Stimulated activated CD4-positive, alpha-beta T cell treated with anti-CD3 and anti-CD28 coated beads, Interleukin-12 subunit alpha, Interleukin-12 subunit beta, amount 100 ng/mL, for 48 hours (primary cell): ENCODE results near the gene GIPC1.
"Not testable (repeated sequence)": the region's sequence is repeated elsewhere in the genome, so short reads cannot be mapped to it uniquely, and the experiment has no call there.

Experiments
- DNase-seq, 3 donors: peaks; one replicate each; pipeline ENCODE4 v3.0.0-alpha.2; 2020; ENCODE audit warnings: low read depth in 2 of 3, low spot score in 1 of 3

Gene GIPC1

GRCh38 chr19:14472202-14472938, 23.6 kb downstream of the GIPC1 start:
- DNase-seq, result peak; percentile 71 to 93 (median 79)

- no peak for DNase-seq
Measured at GRCh38 chr19:14471436-14472187, 24.3 kb downstream of the GIPC1 start.

DNA sequence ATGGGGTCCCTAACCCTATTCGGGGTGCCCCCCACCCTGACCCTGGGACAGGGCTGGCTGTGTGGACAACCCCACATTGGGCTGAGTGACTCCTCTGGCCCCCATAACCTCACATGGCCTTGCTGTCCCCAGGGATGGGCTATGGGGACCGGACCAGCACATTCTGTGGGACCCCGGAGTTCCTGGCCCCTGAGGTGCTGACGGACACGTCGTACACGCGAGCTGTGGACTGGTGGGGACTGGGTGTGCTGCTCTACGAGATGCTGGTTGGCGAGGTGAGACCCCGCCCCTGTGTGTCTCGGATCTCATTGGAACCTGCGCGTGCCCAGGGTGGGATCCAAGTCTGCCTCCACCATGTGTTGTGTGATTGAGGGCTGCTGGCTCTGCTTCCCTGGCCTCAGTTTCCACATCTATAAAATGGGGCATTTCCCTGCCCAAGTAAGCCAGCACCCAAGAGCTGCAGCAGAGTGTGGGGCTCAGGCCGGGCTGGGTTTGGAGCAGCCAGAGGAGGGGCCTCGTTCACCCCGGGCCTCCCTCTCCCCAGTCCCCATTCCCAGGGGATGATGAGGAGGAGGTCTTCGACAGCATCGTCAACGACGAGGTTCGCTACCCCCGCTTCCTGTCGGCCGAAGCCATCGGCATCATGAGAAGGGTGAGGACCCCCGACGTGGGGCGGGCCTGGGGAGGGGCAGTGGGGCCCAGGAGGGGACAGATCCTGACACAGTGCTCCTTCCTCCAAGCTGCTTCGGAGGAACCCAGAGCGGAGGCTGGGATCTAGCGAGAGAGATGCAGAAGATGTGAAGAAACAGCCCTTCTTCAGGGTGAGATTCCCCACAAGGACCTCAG, 25.7 kb downstream of the GIPC1 start:
- DNase-seq, result no peak

DNA sequence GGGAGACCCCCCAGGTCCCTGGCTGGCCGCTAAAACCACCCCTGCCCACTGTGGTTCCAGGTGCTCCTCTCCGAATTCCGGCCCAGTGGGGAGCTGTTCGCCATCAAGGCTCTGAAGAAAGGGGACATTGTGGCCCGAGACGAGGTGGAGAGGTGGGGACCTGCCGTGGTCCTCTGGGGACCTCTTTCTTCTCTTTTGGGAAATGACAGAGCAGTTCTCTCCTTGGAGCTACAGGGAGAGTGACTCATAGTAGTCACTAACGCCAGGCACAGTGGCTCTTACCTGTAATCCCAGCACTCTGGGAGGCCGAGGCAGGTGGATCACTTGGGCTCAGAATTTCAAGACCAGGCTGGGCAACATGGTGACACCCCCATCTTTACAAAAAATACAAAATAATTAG, 28.1 kb downstream of the GIPC1 start:
- no peak for DNase-seq

DNA sequence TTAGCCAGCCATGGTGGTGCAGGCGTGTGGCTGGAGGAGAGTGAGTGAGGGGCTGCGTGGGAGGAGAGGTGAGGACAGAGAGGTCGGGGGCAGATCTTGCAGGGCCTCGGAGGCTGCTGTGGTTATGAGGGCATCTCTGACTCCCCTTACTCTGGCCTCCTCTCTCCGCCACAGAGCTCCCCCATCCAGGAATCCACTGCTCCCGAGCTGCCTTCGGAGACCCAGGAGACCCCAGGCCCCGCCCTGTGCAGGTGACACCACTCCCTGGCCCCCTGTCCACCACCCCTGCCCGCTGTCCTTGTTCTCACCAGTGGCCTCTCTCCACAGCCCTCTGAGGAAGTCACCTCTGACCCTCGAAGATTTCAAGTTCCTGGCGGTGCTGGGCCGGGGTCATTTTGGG, 28.5 kb downstream of the GIPC1 start:
- no peak for DNase-seq

DNA sequence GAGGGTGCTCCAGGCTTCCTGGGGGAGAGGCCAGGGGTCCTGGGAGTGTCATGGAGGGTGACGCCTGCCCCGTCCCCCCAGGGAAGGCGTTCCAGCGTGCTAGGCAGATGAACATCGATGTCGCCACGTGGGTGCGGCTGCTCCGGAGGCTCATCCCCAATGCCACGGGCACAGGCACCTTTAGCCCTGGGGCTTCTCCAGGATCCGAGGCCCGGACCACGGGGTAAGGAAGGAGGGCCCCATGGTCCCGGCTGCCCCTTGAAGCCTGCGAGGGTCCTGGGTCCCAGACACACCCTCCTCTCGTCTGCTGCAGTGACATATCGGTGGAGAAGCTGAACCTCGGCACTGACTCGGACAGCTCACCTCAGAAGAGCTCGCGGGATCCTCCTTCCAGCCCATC, 32.2 kb downstream of the GIPC1 start:
- DNase-seq, result no peak

- DNase-seq, result not testable (repeated sequence)
Measured at GRCh38 chr19:14462401-14462800, 33.5 kb downstream of the GIPC1 start.

DNA sequence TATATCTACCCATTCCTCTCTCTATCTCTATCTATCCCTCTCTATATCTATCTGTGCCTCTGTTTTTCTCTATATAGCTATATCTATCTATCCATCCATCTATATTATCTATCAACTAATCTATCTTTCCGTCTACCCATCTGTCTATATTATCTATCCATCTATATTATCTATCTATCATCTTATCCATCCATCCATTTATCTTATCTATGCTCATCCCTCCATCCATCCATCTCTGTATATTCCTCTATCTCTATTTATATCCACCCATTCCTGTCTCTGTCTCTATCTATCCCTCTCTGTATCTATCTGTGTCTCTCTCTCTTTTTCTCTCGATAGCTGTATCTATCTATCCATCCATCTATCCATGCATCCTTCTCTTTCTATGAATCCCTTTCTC, 35.0 kb downstream of the GIPC1 start:
- DNase-seq, result no peak

GRCh38 chr19:14459703-14460102, 36.2 kb downstream of the GIPC1 start:
- no peak for DNase-seq

GRCh38 chr19:14452303-14452702, 43.6 kb downstream of the GIPC1 start:
- DNase-seq, result not testable (repeated sequence)

DNA sequence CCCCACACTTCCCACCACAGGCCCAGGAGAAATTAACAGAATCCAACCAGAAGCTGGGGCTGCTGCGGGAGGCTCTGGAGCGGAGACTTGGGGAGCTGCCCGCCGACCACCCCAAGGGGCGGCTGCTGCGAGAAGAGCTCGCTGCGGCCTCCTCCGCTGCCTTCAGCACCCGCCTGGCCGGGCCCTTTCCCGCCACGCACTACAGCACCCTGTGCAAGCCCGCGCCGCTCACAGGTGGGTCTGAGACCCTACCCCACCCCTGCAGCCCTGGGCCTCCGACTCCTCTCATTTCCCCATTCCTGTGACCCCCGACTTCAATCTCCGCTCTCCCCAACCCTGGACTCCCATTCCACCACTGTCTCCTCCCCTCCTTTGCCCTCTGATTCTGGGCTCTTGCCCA, 45.1 kb downstream of the GIPC1 start:
- no peak for DNase-seq

DNA sequence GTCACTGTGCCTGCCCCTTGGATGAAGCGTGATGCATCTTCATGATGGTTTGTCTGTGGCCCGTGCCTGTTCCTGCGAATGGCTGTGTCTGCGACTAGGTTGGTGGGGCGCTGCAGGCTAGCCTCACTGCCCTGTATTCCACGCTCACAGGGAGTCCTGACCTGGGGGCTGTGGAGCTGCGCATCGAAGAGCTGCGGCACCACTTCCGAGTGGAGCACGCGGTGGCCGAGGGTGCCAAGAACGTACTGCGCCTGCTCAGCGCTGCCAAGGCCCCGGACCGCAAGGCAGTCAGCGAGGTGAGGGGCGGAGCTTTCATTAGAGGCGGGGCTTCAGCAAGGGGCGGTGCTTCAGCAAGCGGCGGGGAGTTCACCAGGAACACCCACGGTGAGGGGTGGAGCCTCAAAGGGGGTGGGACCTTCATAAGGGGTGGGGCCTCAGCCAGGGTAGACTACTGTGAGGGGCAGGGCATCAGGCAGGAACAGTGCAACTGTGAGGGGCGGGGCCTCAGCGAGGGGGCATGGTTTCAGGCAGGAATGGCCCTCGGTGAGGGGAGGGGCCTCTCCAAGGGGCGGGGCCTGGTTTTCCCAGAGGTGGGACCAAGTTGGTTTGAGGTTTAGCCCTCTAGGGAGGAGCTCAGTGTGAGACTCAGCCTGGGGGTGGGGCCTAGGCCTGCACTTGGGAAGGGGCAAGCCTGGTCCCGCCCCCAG, 45.6 kb downstream of the GIPC1 start:
- peak; percentile 67 to 82 (median 82) for DNase-seq

- no peak for DNase-seq
Measured at GRCh38 chr19:14449321-14449720, 46.6 kb downstream of the GIPC1 start.

GRCh38 chr19:14446336-14447036, 49.4 kb downstream of the GIPC1 start:
- DNase-seq, result no peak

DNA sequence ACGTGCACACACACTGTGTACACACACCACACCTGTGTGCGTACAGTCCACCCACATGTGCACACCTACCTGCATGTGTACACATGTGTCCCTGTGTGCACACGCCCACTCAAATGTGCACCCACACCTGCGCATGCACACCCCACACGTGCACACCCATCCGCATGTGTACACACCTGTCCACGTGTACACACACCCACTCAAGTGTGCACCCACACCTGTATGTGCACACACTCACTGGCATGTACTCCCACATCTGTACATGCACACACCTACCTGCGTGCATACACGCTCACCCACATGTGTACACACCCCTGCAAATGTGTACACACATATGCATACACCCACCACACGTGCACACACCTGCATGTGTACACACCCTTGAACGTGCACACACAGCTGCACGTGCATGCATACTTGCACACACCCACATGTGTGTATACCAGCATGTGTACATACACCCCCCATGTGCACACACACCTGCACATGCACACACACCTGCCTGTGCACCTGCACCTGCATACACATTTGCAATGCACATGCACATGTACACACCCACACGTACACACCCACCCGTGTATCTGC, 52.2 kb downstream of the GIPC1 start:
- DNase-seq, result no peak

DNA sequence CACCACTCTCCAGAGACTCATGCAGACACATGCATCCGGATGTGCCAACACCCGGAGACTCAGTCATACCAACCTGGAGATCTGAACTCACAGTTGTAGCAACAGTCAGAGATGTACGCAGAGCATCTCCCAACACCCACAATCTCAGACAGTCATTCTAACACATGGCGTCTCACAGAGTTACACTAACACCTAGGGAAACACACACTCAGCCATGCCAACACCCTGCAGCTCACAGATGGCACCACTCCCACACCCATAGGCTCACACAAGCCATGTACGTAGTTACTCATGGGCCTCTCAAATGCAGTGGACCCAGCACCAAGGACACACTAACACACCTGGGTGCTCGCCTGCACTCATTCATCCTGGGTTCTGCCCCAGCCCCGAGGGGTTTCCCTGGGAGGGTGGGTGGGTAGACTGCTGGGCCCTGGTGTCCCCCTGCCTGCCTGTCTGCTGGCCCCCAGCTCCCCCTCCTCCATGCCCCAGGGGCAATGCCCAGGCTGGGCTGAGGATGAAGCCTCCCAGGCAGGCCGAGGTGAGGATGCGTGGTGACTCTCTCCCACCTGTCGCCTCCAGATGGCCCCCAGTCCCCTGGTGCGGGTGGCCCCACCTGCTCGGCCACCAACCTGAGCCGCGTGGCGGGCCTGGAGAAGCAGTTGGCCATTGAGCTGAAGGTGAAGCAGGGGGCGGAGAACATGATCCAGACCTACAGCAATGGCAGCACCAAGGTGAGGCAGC, 52.9 kb downstream of the GIPC1 start:
- no peak for DNase-seq

DNA sequence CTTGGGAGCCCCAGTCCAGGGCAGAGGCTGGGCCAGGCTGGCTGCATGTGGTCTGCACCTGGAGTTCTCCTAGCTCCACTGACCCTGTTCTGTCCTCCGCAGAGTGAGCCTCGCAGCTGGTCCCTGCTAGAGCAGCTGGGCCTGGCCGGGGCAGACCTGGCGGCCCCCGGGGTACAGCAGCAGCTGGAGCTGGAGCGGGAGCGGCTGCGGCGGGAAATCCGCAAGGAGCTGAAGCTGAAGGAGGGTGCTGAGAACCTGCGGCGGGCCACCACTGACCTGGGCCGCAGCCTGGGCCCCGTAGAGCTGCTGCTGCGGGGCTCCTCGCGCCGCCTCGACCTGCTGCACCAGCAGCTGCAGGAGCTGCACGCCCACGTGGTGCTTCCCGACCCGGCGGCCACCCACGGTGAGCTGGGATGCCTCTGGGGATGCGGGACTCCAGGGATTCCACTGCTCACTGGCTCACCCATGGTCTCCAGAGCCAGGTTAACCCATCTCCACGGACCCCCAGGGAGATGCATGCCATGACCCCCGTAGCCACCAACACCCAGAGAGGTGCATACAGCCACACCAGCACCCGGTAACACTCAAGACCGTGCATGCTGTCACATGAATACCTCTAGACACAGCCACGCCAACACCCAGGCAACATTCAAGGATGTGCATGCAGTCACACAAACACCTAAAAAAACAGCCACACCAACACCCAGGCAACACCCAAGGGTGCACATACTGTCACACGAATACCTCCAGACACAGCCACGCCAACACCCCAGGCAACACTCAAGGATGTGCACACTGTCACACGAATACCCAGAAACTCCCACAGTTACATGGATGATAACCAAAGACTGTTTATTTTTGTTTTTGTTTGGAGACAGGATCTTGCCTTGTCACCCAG, 54.6 kb downstream of the GIPC1 start:
- no peak for DNase-seq

GRCh38 chr19:14440049-14440448, 55.9 kb downstream of the GIPC1 start:
- peak in 2 of 3 donors; percentile 63 to 76 for DNase-seq
